Fibroblast of lung (primary cell): ENCODE results near the gene PTCRA. TPM values are rescaled to one million over a fixed set of nuclear protein-coding genes. Genes with fewer than 3 reads are reported as not detected.

Experiments used
- DNase-seq, 2 donors: peaks; one replicate each; pipeline versions ENCODE4 v3.0.0 to v3.0.0-alpha.2; 2010; ENCODE audit warnings: low read depth in 2 of 2
- H2AFZ ChIP-seq: 2 replicates; pipeline ENCODE4 v1.5.1; 2012; ENCODE audit warnings: low read length, control low read depth, inconsistent platforms
- H3K27ac ChIP-seq: 2 replicates; pipeline ENCODE4 v1.5.1; 2011; ENCODE audit warnings: low read length, control low read depth; ENCODE audit not compliant: insufficient read depth
- H3K27me3 ChIP-seq: 2 replicates; pipeline ENCODE4 v1.5.1; 2011; ENCODE audit warnings: mild to moderate bottlenecking, low read length; ENCODE audit not compliant: control insufficient read depth, insufficient read depth
- H3K36me3 ChIP-seq: 2 replicates; pipeline ENCODE4 v1.5.1; 2011; ENCODE audit warnings: low read length; ENCODE audit not compliant: control insufficient read depth, insufficient read depth
- H3K4me1 ChIP-seq: 2 replicates; pipeline ENCODE4 v1.5.1; 2011; ENCODE audit warnings: low read length; ENCODE audit not compliant: control insufficient read depth, insufficient read depth; ENCODE audit errors: extremely low read depth
- H3K4me2 ChIP-seq: 2 replicates; pipeline ENCODE4 v1.5.1; 2011; ENCODE audit warnings: low read length, control low read depth; ENCODE audit not compliant: insufficient read depth; ENCODE audit errors: extremely low read depth
- H3K4me3 ChIP-seq, 4 experiments: fragments of 200-600 bp in 1 of 4; sonication (generic) in 1 of 4; replicated peaks in 1 of 4; 2 replicates each; pipeline ENCODE4 v1.5.1; 2011 to 2016; ENCODE audit warnings: low read length in 4 of 4, low read depth in 3 of 4, mild to moderate bottlenecking in 3 of 4, control low read depth in 2 of 4, inconsistent platforms in 1 of 4, mixed read lengths in 1 of 4; ENCODE audit not compliant: insufficient read depth in 1 of 4; ENCODE audit errors: control extremely low read depth in 1 of 4
- H3K79me2 ChIP-seq: 2 replicates; pipeline ENCODE4 v1.5.1; 2012; ENCODE audit warnings: mild to moderate bottlenecking, low read length, inconsistent platforms; ENCODE audit not compliant: control insufficient read depth, insufficient read depth
- H3K9ac ChIP-seq: 2 replicates; pipeline ENCODE4 v1.5.1; 2011; ENCODE audit warnings: mild to moderate bottlenecking, low read length, control low read depth; ENCODE audit not compliant: insufficient read depth
- H3K9me3 ChIP-seq: 2 replicates; pipeline ENCODE4 v1.5.1; 2012; ENCODE audit warnings: low read depth, low read length; ENCODE audit not compliant: control insufficient read depth, insufficient read depth
- H4K20me1 ChIP-seq: 2 replicates; pipeline ENCODE4 v1.5.1; 2011; ENCODE audit warnings: low read length; ENCODE audit not compliant: control insufficient read depth, insufficient read depth; ENCODE audit errors: extremely low read depth
- CTCF ChIP-seq, 2 donors: IDR thresholded peaks in 1 of 2; conservative IDR thresholded peaks in 1 of 2; 1 replicate in 1 of 2; 2 replicates in 1 of 2; pipeline ENCODE4 v1.5.1; 2011 to 2012; ENCODE audit warnings: low read length in 2 of 2, control low read depth in 1 of 2, inconsistent platforms in 1 of 2, low read depth in 1 of 2, mild to moderate bottlenecking in 1 of 2
- EZH2 ChIP-seq: IDR thresholded peaks from 2 replicates; pipeline ENCODE4 v1.5.1; 2012; ENCODE audit warnings: low read length, control low read depth, mild to moderate bottlenecking; ENCODE audit errors: missing control alignments
- polyA plus RNA-seq, 2 donors: library from polyadenylated mRNA; depleted of rRNA in 1 of 2; stranded (reverse) in 1 of 2; unstranded in 1 of 2; fragments of >200 nt; gene quantifications; 2 replicates each; pipeline ENCODE4 v1.2.1, GENCODE V29; 2011 to 2012; ENCODE audit warnings: missing spikeins in 1 of 2
- total RNA-seq: library from RNA; depleted of rRNA; stranded (reverse); fragments of >200 nt; gene quantifications from 2 replicates; pipeline ENCODE4 v1.2.1, GENCODE V29; 2014

The PTCRA gene
- total and polyA plus RNA-seq, 2 donors (not counting 1 experiment from before 2014, with no cell fraction given) = not detected

GRCh38 chr6:42962096-42962495 is 46.2 kb downstream of the PTCRA start:
- Histone ChIP-seq H3K4me1 (peaks cover 6% of the 10 kb centered on the region), H3K4me3 (no peak overlapping the region), H4K20me1 (no peaks in the 10 kb centered on the region), H3K4me2 (no peak overlapping the region), H3K9ac (no peak overlapping the region), H3K9me3 (no peaks in the 10 kb centered on the region), H2AFZ (no peak overlapping the region), H3K27ac (no peak overlapping the region), H3K79me2 (no peaks in the 10 kb centered on the region), H3K36me3 (peaks cover 4% of the 10 kb centered on the region), H3K27me3 (no peaks in the 10 kb centered on the region)
- DNase-seq = no peak
- no peak for TF ChIP-seq CTCF (conservative IDR thresholded peaks at IDR 0.05 in 1 of 2, IDR thresholded peaks at IDR 0.05 in 1 of 2; ENCODE audit: low read depth in 1 of 2, low read length in 2 of 2)
- TF ChIP-seq EZH2 = no peak

DNA sequence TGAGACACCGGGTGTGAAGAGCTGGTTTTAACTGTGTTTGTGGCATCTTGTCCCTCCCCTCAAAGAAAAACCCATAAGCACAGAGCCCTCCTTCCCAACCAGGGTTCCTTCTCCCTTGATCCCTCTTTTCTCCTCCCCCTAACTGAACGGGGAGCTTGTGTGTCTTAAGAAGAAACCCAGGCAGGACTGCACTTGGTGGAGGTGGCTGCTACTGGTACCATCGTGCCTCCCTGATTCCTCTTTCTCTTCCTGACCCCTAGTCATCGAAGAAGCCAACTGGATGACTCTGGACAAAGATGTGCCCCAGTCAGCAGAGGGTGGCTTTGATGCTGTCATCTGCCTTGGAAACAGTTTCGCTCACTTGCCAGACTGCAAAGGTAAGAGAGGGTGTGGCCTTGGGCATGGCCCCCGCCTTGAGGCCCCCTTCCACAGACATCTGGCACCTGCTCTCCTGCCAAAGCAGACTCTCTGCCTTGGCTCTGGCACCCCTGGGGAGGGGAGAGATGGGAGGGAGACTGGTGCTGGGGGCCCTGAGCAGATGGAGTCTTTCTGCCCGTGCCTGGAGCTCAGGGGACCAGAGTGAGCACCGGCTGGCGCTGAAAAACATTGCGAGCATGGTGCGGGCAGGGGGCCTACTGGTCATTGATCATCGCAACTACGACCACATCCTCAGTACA is 46.8 kb downstream of the PTCRA start:
- Histone ChIP-seq H3K36me3 (peaks cover 4% of the 10 kb centered on the region), H3K79me2 (no peaks in the 10 kb centered on the region), H3K9me3 (no peaks in the 10 kb centered on the region), H2AFZ (no peak overlapping the region), H3K4me3 (no peak overlapping the region), H3K4me1 (peaks cover 6% of the 10 kb centered on the region), H4K20me1 (no peaks in the 10 kb centered on the region), H3K9ac (no peak overlapping the region), H3K4me2 (no peak overlapping the region), H3K27ac (no peak overlapping the region), H3K27me3 (no peaks in the 10 kb centered on the region)
- no peak for TF ChIP-seq CTCF (conservative IDR thresholded peaks at IDR 0.05 in 1 of 2, IDR thresholded peaks at IDR 0.05 in 1 of 2; ENCODE audit: low read depth in 1 of 2, low read length in 2 of 2)
- no peak for TF ChIP-seq EZH2
- no peak for DNase-seq

DNA sequence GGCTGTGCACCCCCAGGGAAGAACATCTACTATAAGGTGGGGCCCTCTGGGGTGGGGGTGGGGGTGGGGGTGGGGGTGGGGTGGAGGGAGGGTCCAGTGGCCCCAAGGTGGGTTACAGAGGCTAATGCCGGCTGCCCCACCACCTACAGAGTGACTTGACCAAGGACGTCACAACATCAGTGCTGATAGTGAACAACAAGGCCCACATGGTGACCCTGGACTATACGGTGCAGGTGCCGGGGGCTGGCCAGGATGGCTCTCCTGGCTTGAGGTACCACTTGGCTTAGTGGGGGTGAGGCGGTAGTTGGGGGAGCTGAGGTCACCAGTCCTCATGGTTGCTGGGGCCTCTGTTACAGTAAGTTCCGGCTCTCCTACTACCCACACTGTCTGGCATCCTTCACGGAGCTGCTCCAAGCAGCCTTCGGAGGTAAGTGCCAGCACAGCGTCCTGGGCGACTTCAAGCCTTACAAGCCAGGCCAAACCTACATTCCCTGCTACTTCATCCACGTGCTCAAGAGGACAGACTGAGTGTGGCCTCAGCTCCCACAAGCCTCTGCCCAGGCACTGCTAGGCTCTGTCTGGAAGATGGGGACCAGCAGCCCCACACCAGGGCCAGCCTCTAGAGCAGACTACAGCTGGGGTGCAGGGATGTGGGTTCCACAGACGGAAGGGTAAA is 47.5 kb downstream of the PTCRA start:
- Histone ChIP-seq H3K4me3 (no peak overlapping the region), H3K4me1 (peaks cover 6% of the 10 kb centered on the region), H4K20me1 (no peaks in the 10 kb centered on the region), H3K79me2 (no peaks in the 10 kb centered on the region), H3K9ac (no peak overlapping the region), H3K27ac (no peak overlapping the region), H3K36me3 (peaks cover 4% of the 10 kb centered on the region), H3K4me2 (no peak overlapping the region), H3K27me3 (no peaks in the 10 kb centered on the region), H2AFZ (no peak overlapping the region), H3K9me3 (no peaks in the 10 kb centered on the region)
- no peak for TF ChIP-seq EZH2
- no peak for TF ChIP-seq CTCF (conservative IDR thresholded peaks at IDR 0.05 in 1 of 2, IDR thresholded peaks at IDR 0.05 in 1 of 2; ENCODE audit: low read depth in 1 of 2, low read length in 2 of 2)
- DNase-seq = no peak
